Upper lobe of right lung (tissue), 1 donor: ENCODE results near the gene CITED4. TPM values are rescaled to one million over a fixed set of nuclear protein-coding genes. Genes with fewer than 3 reads are reported as not detected.
A peak's percentile ranks its signal among the peaks of the same experiment; 100 is the strongest.

Source experiments
- ATAC-seq: fragments of 200-7000 bp; cut with Tn5 transposase; one replicate; pipeline ENCODE4 v1.9.1; 2020; ENCODE audit warnings: mild to moderate bottlenecking, moderate library complexity
- DNase-seq: peaks from one replicate; pipeline ENCODE4 v3.0.0-alpha.2; 2020
- H3K27ac ChIP-seq: fragments of 200-600 bp; one replicate; pipeline ENCODE4 v1.8.0; 2022
- H3K27me3 ChIP-seq: fragments of 200-600 bp; one replicate; pipeline ENCODE4 v1.8.0; 2022; ENCODE audit warnings: mild to moderate bottlenecking
- H3K36me3 ChIP-seq: fragments of 200-600 bp; one replicate; pipeline ENCODE4 v1.8.0; 2022
- H3K4me1 ChIP-seq: fragments of 200-600 bp; one replicate; pipeline ENCODE4 v1.8.0; 2022
- H3K4me3 ChIP-seq: fragments of 200-600 bp; one replicate; pipeline ENCODE4 v1.8.0; 2022; ENCODE audit warnings: mild to moderate bottlenecking
- H3K9me3 ChIP-seq: fragments of 200-600 bp; one replicate; pipeline ENCODE4 v1.8.0; 2022
- CTCF ChIP-seq: fragments of 200-600 bp; IDR thresholded peaks from one replicate; pipeline ENCODE4 v1.8.0; 2022; ENCODE audit warnings: antibody characterized with exemption
- intact Hi-C: fragments of 100-400 bp; cut with DNase I; formaldehyde crosslinking; loops from one replicate; pipeline ENCODE4 v1.11.0; 2022
- total RNA-seq: library from RNA; stranded (reverse); fragmentation: NEBNext Ultra II Directional; extraction: Animal tissue kit (Norgen Biotek cat#: 25700); gene quantifications from one replicate; pipeline ENCODE4 v1.2.1, GENCODE V29; 2021
- donor health status: DM: no; HTN: yes; CAD: no; lungs with severe emphysema.

CITED4 gene
- total RNA-seq, 1 donor from 2014 or later, result 23.2 TPM

- TF ChIP-seq CTCF, result no peak
- H3K27ac ChIP-seq, result no peak overlapping the region
- H3K36me3 ChIP-seq, result no peaks in the 10 kb centered on the region
- H3K27me3 ChIP-seq, result no peaks in the 10 kb centered on the region
- H3K4me3 ChIP-seq, result no peak overlapping the region
- ATAC-seq, result no peak
- intact Hi-C loops, result no loop called here
- no peaks in the 10 kb centered on the region for H3K9me3 ChIP-seq
- no peak for DNase-seq
- peaks cover 14% of the 10 kb centered on the region for H3K4me1 ChIP-seq
Measured at GRCh38 chr1:40829631-40830245, 32.4 kb downstream of the CITED4 start.

GRCh38 chr1:40825996-40826395, 36.2 kb downstream of the CITED4 start:
- Histone ChIP-seq H3K9me3 (no peaks in the 10 kb centered on the region), H3K27ac (no peak overlapping the region), H3K27me3 (no peaks in the 10 kb centered on the region), H3K4me3 (no peak overlapping the region), H3K36me3 (no peaks in the 10 kb centered on the region), H3K4me1 (peaks cover 18% of the 10 kb centered on the region)
- no peak for DNase-seq
- ATAC-seq, result no peak
- intact Hi-C loops, result no loop called here
- no peak for TF ChIP-seq CTCF

- H3K9me3 ChIP-seq, result no peaks in the 10 kb centered on the region
- peaks cover 18% of the 10 kb centered on the region for H3K4me1 ChIP-seq
- H3K27me3 ChIP-seq, result no peaks in the 10 kb centered on the region
- DNase-seq (no peak), ATAC-seq (peak; percentile 12)
- H3K27ac ChIP-seq, result no peak overlapping the region
- no peak for TF ChIP-seq CTCF
- H3K4me3 ChIP-seq, result no peak overlapping the region
- H3K36me3 ChIP-seq, result no peaks in the 10 kb centered on the region
- intact Hi-C loops, result no loop called here
Measured at GRCh38 chr1:40825435-40825788, 36.8 kb downstream of the CITED4 start.

GRCh38 chr1:40824591-40825434, 37.4 kb downstream of the CITED4 start:
- peaks cover 18% of the 10 kb centered on the region for H3K4me1 ChIP-seq
- DNase-seq (no peak), ATAC-seq (peak; percentile 14)
- H3K36me3 ChIP-seq, result no peaks in the 10 kb centered on the region
- no peaks in the 10 kb centered on the region for H3K9me3 ChIP-seq
- H3K4me3 ChIP-seq, result no peak overlapping the region
- intact Hi-C loops, result no loop called here
- H3K27ac ChIP-seq, result no peak overlapping the region
- no peaks in the 10 kb centered on the region for H3K27me3 ChIP-seq
- no peak for TF ChIP-seq CTCF

- Histone ChIP-seq H3K4me1 (peaks cover 18% of the 10 kb centered on the region), H3K27ac (no peak overlapping the region)
Measured at GRCh38 chr1:40823983-40824382, 38.2 kb downstream of the CITED4 start.

More at GRCh38 chr1:40823983-40824382, 38.2 kb downstream of the CITED4 start:
- H3K9me3 ChIP-seq, result no peaks in the 10 kb centered on the region
- intact Hi-C loops, result no loop called here
- no peaks in the 10 kb centered on the region for H3K36me3 ChIP-seq
- DNase-seq (no peak), ATAC-seq (no peak)
- H3K27me3 ChIP-seq, result no peaks in the 10 kb centered on the region
- no peak overlapping the region for H3K4me3 ChIP-seq
- TF ChIP-seq CTCF, result no peak
